ENCODE measurements around the gene LRRC10B.

The LRRC10B gene

DNA sequence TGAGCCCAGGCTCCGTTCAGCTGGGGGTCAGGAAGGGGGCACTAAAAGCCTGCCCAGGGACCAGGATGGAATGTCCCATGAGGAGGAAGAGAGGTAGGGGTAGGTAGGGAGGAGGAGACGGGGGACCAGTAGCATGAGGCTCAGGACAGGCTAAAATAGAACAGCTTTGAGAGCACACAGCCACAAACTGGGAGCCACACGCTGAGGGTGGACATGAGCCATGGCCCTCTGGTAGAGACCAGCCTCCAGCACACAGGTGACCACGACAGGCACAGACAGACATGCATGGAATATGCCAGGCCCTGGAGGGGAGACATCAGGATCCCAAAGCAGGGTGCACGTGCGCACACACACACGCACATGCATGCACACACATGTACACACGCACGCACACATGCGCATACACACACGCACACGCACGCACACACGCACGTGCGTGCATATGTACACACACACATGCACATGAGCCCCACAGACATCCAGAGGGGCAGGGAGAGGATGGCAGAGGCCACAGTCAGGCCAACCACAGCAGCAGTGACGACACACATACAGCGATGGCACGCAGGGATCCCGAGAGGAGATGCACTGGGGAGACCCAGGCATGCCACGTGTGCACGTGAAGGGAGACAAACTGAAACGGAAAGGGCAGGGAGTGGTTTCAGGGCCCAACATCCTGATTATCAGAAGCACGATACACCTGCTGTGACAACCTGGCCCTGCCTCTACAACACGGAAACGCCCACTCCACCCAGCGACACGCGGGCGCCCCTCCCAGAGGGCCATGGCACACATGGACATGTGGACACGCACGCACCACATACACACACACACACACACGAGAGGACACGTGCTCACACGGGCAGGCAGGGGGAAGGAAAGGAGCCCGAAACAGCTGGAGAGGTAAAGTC lies 25.7 kb downstream of the LRRC10B start:
- no peak for DNase-seq (ENCODE audit: low spot score)
- no CpG with 5 or more reads among the region's 36 CpGs for WGBS, 2 donors (ENCODE audit: extremely low coverage in 2 of 2, insufficient read length in 2 of 2, insufficient replicate concordance in 1 of 2)

GRCh38 chr11:61534933-61535839 lies 26.6 kb downstream of the LRRC10B start:
- Histone ChIP-seq H2AK5ac (ENCODE audit: low read depth, low read length) (peak overlapping the region; percentile 72), H3K4me3 (ENCODE audit: low read length in 2 of 2) (no peak overlapping the region), H3K4me1 (ENCODE audit: control insufficient read depth in 2 of 2, insufficient read depth in 1 of 2, low read depth in 1 of 2, low read length in 2 of 2) (peaks cover 4 to 19% of the 10 kb centered on the region in 2 donors), H2BK120ac (ENCODE audit: low read depth, low read length) (peak overlapping the region; percentile 37), H3K36me3 (replicated peaks in 1 of 2; ENCODE audit: control insufficient read depth in 2 of 2, insufficient read depth in 2 of 2, low read length in 2 of 2) (no peaks in the 10 kb centered on the region), H4K91ac (ENCODE audit: low read depth, low read length, poor library complexity) (no peak overlapping the region), H3K27ac (replicated peaks; ENCODE audit: low read length) (no peak overlapping the region), H3K4me2 (ENCODE audit: insufficient read depth, low read length, poor library complexity, severe bottlenecking) (no peak overlapping the region), H3K9ac (ENCODE audit: low read depth, low read length, poor library complexity) (peak overlapping the region; percentile 50), H3K4ac (ENCODE audit: low read length) (no peak overlapping the region), H3K18ac (ENCODE audit: low read length) (peak overlapping the region; percentile 50), H3K23ac (ENCODE audit: low read depth, low read length, poor library complexity) (no peak overlapping the region), H2BK12ac (ENCODE audit: low read length) (no peak overlapping the region), H4K8ac (ENCODE audit: low read depth, low read length) (no peak overlapping the region), H2AFZ (ENCODE audit: low read length) (peak overlapping the region; percentile 62), H3K79me1 (ENCODE audit: low read depth, low read length) (no peaks in the 10 kb centered on the region), H3K9me3 (replicated peaks in 1 of 2; ENCODE audit: control insufficient read depth in 2 of 2, insufficient read depth in 1 of 2, low read depth in 1 of 2, low read length in 2 of 2) (peaks cover 0 to 3% of the 10 kb centered on the region in 2 donors), H2BK15ac (ENCODE audit: low read length) (peak overlapping the region; percentile 80), H2BK5ac (ENCODE audit: low read length) (peak overlapping the region; percentile 68), H3K14ac (ENCODE audit: low read length) (no peak overlapping the region), H3K27me3 (ENCODE audit: control insufficient read depth in 3 of 3, insufficient read depth in 3 of 3, low read depth in 1 of 3, low read length in 3 of 3) (peaks cover 0 to 14% (median 0%) of the 10 kb centered on the region in 3 experiments)
- no peak for DNase-seq (ENCODE audit: low spot score)
- WGBS, 2 donors (ENCODE audit: extremely low coverage in 2 of 2, insufficient read length in 2 of 2, insufficient replicate concordance in 1 of 2) = no CpG with 5 or more reads among the region's 32 CpGs

More for the DNA sequence above, 25.7 kb downstream of the LRRC10B start:
- Histone ChIP-seq H3K36me3 (replicated peaks in 1 of 2; ENCODE audit: control insufficient read depth in 2 of 2, insufficient read depth in 2 of 2, low read length in 2 of 2) (no peaks in the 10 kb centered on the region), H3K4ac (ENCODE audit: low read length) (peak overlapping the region; percentile 26), H2BK15ac (ENCODE audit: low read length) (peak overlapping the region; percentile 80), H2AK5ac (ENCODE audit: low read depth, low read length) (peak overlapping the region; percentile 56), H3K27me3 (ENCODE audit: control insufficient read depth in 3 of 3, insufficient read depth in 3 of 3, low read depth in 1 of 3, low read length in 3 of 3) (peaks cover 0 to 9% (median 0%) of the 10 kb centered on the region in 3 experiments), H3K4me3 (ENCODE audit: low read length in 2 of 2) (peak overlapping the region in 1 of 2 donors; percentile 53), H3K9me3 (replicated peaks in 1 of 2; ENCODE audit: control insufficient read depth in 2 of 2, insufficient read depth in 1 of 2, low read depth in 1 of 2, low read length in 2 of 2) (peaks cover 0 to 3% of the 10 kb centered on the region in 2 donors), H2BK12ac (ENCODE audit: low read length) (peak overlapping the region; percentile 76), H3K14ac (ENCODE audit: low read length) (peak overlapping the region; percentile 57), H3K27ac (replicated peaks; ENCODE audit: low read length) (no peak overlapping the region), H4K8ac (ENCODE audit: low read depth, low read length) (peak overlapping the region; percentile 52), H2BK5ac (ENCODE audit: low read length) (no peak overlapping the region), H3K9ac (ENCODE audit: low read depth, low read length, poor library complexity) (peak overlapping the region; percentile 73), H3K79me1 (ENCODE audit: low read depth, low read length) (no peaks in the 10 kb centered on the region), H4K91ac (ENCODE audit: low read depth, low read length, poor library complexity) (no peak overlapping the region), H3K18ac (ENCODE audit: low read length) (peak overlapping the region; percentile 62), H2AFZ (ENCODE audit: low read length) (peak overlapping the region; percentile 62), H3K4me1 (ENCODE audit: control insufficient read depth in 2 of 2, insufficient read depth in 1 of 2, low read depth in 1 of 2, low read length in 2 of 2) (peaks cover 4 to 19% of the 10 kb centered on the region in 2 donors), H2BK120ac (ENCODE audit: low read depth, low read length) (no peak overlapping the region), H3K4me2 (ENCODE audit: insufficient read depth, low read length, poor library complexity, severe bottlenecking) (no peak overlapping the region), H3K23ac (ENCODE audit: low read depth, low read length, poor library complexity) (peak overlapping the region; percentile 92)

DNA sequence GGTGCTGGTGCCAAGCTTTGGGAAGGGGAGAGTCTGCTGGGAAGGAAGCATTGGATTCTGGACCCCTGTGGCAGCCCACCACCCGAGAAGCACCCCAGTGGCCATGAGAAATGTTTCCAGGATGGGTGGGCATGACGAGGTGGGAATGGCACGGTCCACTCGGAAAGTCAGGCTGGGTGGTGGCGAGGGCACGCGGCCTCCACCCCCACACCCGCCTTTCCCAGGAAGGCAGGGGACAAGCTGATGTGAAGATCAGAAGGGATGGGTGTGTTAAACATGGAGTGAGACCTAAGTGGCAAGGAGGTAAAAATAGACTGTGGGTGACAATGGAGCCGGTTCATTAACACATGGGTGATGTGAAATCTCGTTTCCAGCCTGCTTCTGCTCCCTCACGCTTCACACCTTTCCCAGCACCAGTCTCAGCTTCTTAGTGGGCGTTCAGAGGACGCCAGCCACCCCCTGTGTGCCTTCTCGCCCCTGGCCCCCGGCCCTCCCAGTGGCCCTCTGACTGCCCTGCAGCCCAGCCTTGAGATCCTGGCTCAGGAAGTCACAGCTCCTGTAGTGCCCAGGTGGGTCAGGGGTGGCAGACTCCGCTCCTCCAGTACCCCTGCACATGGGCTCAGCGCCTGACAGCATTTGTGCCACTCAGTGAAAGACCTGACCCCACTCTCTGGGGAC lies 27.6 kb downstream of the LRRC10B start:
- H3K14ac ChIP-seq (ENCODE audit: low read length) = peak overlapping the region; percentile 14
- H3K4me3 ChIP-seq (ENCODE audit: low read length in 2 of 2) = no peak overlapping the region
- peak overlapping the region; percentile 72 for H3K18ac ChIP-seq (ENCODE audit: low read length)
- no peaks in the 10 kb centered on the region for H3K36me3 ChIP-seq (replicated peaks in 1 of 2; ENCODE audit: control insufficient read depth in 2 of 2, insufficient read depth in 2 of 2, low read length in 2 of 2)
- WGBS, 2 donors (ENCODE audit: extremely low coverage in 2 of 2, insufficient read length in 2 of 2, insufficient replicate concordance in 1 of 2) = no CpG with 5 or more reads among the region's 17 CpGs
- no peak for DNase-seq (ENCODE audit: low spot score)
- no peak overlapping the region for H3K23ac ChIP-seq (ENCODE audit: low read depth, low read length, poor library complexity)
- peak overlapping the region; percentile 71 for H2BK15ac ChIP-seq (ENCODE audit: low read length)
- no peak overlapping the region for H3K27ac ChIP-seq (replicated peaks; ENCODE audit: low read length)
- H3K9me3 ChIP-seq (replicated peaks in 1 of 2; ENCODE audit: control insufficient read depth in 2 of 2, insufficient read depth in 1 of 2, low read depth in 1 of 2, low read length in 2 of 2) = peaks cover 0 to 3% of the 10 kb centered on the region in 2 donors
- H2BK5ac ChIP-seq (ENCODE audit: low read length) = no peak overlapping the region
- no peak overlapping the region for H2AFZ ChIP-seq (ENCODE audit: low read length)
- H2BK120ac ChIP-seq (ENCODE audit: low read depth, low read length) = no peak overlapping the region
- H2AK5ac ChIP-seq (ENCODE audit: low read depth, low read length) = peak overlapping the region; percentile 72
- H3K4ac ChIP-seq (ENCODE audit: low read length) = no peak overlapping the region
- H3K27me3 ChIP-seq (ENCODE audit: control insufficient read depth in 3 of 3, insufficient read depth in 3 of 3, low read depth in 1 of 3, low read length in 3 of 3) = peaks cover 0 to 14% (median 0%) of the 10 kb centered on the region in 3 experiments
- no peak overlapping the region for H2BK12ac ChIP-seq (ENCODE audit: low read length)
- no peak overlapping the region for H4K8ac ChIP-seq (ENCODE audit: low read depth, low read length)
- no peak overlapping the region for H3K9ac ChIP-seq (ENCODE audit: low read depth, low read length, poor library complexity)
- no peaks in the 10 kb centered on the region for H3K79me1 ChIP-seq (ENCODE audit: low read depth, low read length)
- no peak overlapping the region for H3K4me2 ChIP-seq (ENCODE audit: insufficient read depth, low read length, poor library complexity, severe bottlenecking)
- peaks cover 6 to 11% of the 10 kb centered on the region in 2 donors for H3K4me1 ChIP-seq (ENCODE audit: control insufficient read depth in 2 of 2, insufficient read depth in 1 of 2, low read depth in 1 of 2, low read length in 2 of 2)
- H4K91ac ChIP-seq (ENCODE audit: low read depth, low read length, poor library complexity) = peak overlapping the region; percentile 86

Data from neuronal stem cell (in vitro differentiated cells).